Ishikawa (cell line): ENCODE results near the gene JAG2.

Experiments used
- CEBPB ChIP-seq: IDR thresholded peaks from 2 replicates; pipeline ENCODE4 v1.6.1; 2012
- CREB1 ChIP-seq: IDR thresholded peaks from 2 replicates; pipeline ENCODE4 v1.6.1; 2012; ENCODE audit warnings: low read depth
- EGR1 ChIP-seq: IDR thresholded peaks from 2 replicates; pipeline ENCODE4 v1.6.1; 2012
- EP300 ChIP-seq: IDR thresholded peaks from 2 replicates; pipeline ENCODE4 v1.6.1; 2012; ENCODE audit warnings: borderline replicate concordance
- FOXM1 ChIP-seq: IDR thresholded peaks from 2 replicates; pipeline ENCODE4 v1.6.1; 2012; ENCODE audit warnings: low read depth, borderline replicate concordance
- MAX ChIP-seq: IDR thresholded peaks from 2 replicates; pipeline ENCODE4 v1.6.1; 2012
- NFIC ChIP-seq: IDR thresholded peaks from 2 replicates; pipeline ENCODE4 v1.6.1; 2012
- RAD21 ChIP-seq: IDR thresholded peaks from 2 replicates; pipeline ENCODE4 v1.6.1; 2012; ENCODE audit warnings: low read depth
- REST ChIP-seq: IDR thresholded peaks from 2 replicates; pipeline ENCODE4 v1.6.1; 2012; ENCODE audit warnings: low read depth, mild to moderate bottlenecking
- TAF1 ChIP-seq: IDR thresholded peaks from 2 replicates; pipeline ENCODE4 v1.6.1; 2012; ENCODE audit warnings: low read depth, mild to moderate bottlenecking
- TCF12 ChIP-seq: IDR thresholded peaks from 2 replicates; pipeline ENCODE4 v1.6.1; 2012; ENCODE audit warnings: low read depth
- TEAD4 ChIP-seq: IDR thresholded peaks from 2 replicates; pipeline ENCODE4 v1.6.1; 2012
- USF1 ChIP-seq: IDR thresholded peaks from 2 replicates; pipeline ENCODE4 v1.6.1; 2012
- YY1 ChIP-seq: IDR thresholded peaks from 2 replicates; pipeline ENCODE4 v1.6.1; 2012; ENCODE audit warnings: low read depth
- ZBTB7A ChIP-seq: IDR thresholded peaks from 2 replicates; pipeline ENCODE4 v1.6.1; 2012; ENCODE audit warnings: low read depth

The JAG2 gene

GRCh38 chr14:105143451-105144025 is 25.0 kb downstream of the JAG2 start:
- TF ChIP-seq USF1 (no peak), REST (no peak), YY1 (no peak), FOXM1 (no peak), TEAD4 (no peak)

GRCh38 chr14:105142651-105143450 is 25.7 kb downstream of the JAG2 start:
- TF ChIP-seq TCF12, result no peak
- TF ChIP-seq TEAD4, result no peak
- no peak for TF ChIP-seq ZBTB7A
- TF ChIP-seq RAD21, result no peak

- TF ChIP-seq TEAD4, result no peak
- TF ChIP-seq EP300, result no peak
- TF ChIP-seq RAD21, result no peak
- no peak for TF ChIP-seq NFIC
- no peak for TF ChIP-seq CEBPB
- no peak for TF ChIP-seq CREB1
- no peak for TF ChIP-seq TAF1
- TF ChIP-seq MAX, result no peak
- no peak for TF ChIP-seq REST
- TF ChIP-seq ZBTB7A, result no peak
- no peak for TF ChIP-seq FOXM1
- no peak for TF ChIP-seq YY1
- TF ChIP-seq TCF12, result no peak
- no peak for TF ChIP-seq USF1
- no peak for TF ChIP-seq EGR1
Measured at GRCh38 chr14:105141486-105142281, 26.9 kb downstream of the JAG2 start.

GRCh38 chr14:105141026-105141425 is 27.6 kb downstream of the JAG2 start:
- TF ChIP-seq CEBPB (no peak), USF1 (no peak), REST (no peak), ZBTB7A (no peak), TAF1 (no peak), RAD21 (no peak), TEAD4 (no peak), TCF12 (no peak), MAX (no peak), CREB1 (no peak), YY1 (no peak), EGR1 (no peak), EP300 (no peak), FOXM1 (no peak), NFIC (no peak)
